OCI-LY1 (cell line): ENCODE measurements around the gene ABLIM2.

ENCODE experiments used
- CTCF ChIP-seq: fragments of 200-600 bp; sonication (generic), shearing (Covaris generic); IDR thresholded peaks from 2 replicates; pipeline ENCODE4 v1.5.1; 2017; ENCODE audit warnings: mild to moderate bottlenecking, antibody characterized with exemption, low read length, moderate library complexity, mixed read lengths
- EZH2 ChIP-seq: fragments of 200-600 bp; sonication (generic), shearing (Covaris generic); IDR thresholded peaks from 2 replicates; pipeline ENCODE4 v1.8.0; 2017; ENCODE audit warnings: borderline replicate concordance, mixed run types, mild to moderate bottlenecking, antibody characterized with exemption, low read length, moderate library complexity, mixed read lengths

- TF ChIP-seq CTCF (no peak), EZH2 (no peak)
Observed at GRCh38 chr4:7947927-7948326, 210.7 kb downstream of the ABLIM2 start.
